Activated T-cell treated with anti-CD3 and anti-CD28 coated beads for 4 hours (primary cell): ENCODE results near the gene L3MBTL3.

ENCODE experiments used
- DNase-seq: peaks from one replicate; pipeline ENCODE4 v3.0.0-alpha.2; 2020

L3MBTL3 gene

DNA sequence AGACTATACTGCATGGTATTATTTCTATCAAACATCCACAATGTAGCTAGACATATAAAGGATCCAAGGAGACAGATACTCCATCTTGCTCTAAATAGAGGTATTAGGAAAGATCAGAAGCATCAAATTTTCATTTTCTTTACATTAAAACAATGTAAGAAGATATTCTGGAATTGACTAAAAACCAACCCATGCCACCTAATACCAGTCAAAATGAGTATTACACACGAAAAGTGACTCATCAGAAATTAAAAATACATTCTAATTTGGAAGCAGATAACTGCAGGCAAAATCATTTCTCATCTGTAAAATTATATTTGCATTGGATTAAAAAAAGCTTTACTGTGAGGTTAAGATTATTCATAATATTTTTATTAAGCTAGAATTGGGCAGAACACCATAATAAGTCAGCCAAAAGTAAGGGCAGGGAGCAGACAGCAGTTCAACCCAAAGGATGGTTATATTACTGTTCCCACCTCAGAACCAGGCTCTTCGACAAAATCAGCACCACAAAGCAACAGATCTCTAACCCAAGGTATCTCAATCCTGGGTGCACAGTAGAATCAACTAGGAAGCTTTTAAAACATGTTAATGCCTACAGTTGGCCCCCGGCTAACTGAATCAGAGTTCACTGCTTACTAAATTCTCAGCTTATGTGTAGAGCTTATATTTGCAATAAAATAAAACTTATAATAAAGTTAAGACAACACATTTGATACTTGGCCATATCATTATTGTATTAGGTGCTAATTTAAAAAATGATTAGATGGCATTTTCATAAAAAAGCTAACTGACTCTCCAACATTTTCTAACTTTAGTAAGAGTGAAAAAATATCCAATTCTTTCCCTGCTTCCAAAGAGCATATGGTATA is 169.2 kb downstream of the L3MBTL3 start:
- no peak for DNase-seq

DNA sequence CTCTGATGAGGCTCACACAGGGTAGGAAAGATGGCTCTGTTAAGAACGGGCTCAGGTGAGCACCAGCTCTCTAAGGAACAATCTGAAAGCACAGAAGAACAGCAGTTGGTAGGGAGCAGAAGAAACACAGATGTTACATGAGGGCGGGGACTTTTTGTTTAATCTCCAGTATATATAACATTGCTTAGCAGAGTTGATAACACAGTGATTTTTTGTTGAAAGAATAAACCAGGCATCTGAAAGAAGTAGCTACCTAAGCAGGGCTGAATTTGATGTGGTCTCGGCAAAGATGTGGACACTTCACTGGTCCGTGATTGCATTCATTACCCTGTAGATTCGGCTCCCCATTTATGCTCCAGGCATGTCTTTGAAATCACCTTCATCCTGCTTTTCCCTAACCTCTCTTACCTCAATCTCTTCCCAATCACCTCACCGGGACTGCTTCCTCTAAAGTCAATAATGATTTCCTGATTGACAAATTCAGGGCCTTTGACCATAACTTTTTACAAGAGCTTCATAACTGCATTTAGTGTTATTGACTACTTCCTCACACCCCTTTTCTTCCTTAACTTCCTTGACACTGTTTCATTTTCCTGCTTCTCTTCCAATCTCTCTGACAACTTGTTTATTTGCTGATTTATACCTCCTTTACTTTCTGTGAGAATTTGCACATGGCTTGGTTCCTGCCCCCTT is 170.0 kb downstream of the L3MBTL3 start:
- DNase-seq = no peak

DNA sequence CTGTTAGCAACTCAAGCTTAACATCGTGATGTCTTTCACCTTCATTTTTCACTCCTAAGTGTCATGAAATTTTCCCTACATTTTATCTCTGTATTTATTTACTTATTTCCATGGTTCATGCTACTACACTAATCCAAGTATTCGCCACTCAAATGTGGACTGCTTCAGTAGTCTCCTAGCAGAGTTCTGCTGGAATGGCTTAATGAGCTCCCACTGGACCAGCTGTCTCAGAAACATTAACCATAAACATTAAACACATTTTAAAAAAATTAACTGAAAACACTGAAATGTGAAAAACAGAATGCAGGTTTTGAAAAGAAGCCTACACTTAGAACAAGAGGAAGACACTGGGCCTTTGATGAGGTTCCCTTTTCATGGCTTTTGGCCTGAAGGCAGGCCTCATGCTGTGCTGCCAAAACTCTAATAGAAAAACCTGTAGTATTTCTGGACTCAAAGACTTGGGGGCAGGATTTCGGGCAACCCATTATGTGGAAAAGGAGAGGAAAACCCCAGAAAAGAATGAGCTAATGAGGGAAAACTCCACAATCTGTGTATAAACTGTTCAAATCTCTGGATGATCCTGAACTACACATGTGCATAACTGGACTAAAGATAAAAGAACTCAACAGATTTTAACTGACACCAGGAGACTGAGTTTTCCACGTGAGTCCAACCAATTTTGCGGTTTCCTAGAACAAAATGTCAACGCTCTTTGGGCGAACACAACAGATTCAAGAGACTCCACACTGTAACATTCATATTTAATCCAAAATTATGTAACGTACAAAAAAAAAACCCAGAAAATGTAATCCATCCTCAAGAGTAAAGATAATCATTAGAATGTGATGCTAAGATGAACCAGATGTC is 171.4 kb downstream of the L3MBTL3 start:
- no peak for DNase-seq
